CD14-positive monocyte (primary cell): Measurements from ENCODE around the gene CILP2. TPM values are rescaled to one million over a fixed set of nuclear protein-coding genes. Genes with fewer than 3 reads are reported as not detected.

Experiments
- DNase-seq, 3 donors: peaks; one replicate each; pipeline ENCODE4 v3.0.0-alpha.2; 2011 to 2022
- H2AFZ ChIP-seq: 2 replicates; pipeline ENCODE4 v1.6.0; 2012; ENCODE audit warnings: mild to moderate bottlenecking, low read depth, low read length, inconsistent platforms; ENCODE audit not compliant: insufficient read depth, poor library complexity, severe bottlenecking
- H3K27ac ChIP-seq, 2 donors: 1 replicate in 1 of 2; 2 replicates in 1 of 2; pipeline ENCODE4 v1.5.1; 2012 to 2013; ENCODE audit warnings: low read length in 2 of 2, control low read depth in 1 of 2, inconsistent platforms in 1 of 2, low read depth in 1 of 2, mild to moderate bottlenecking in 1 of 2
- H3K27me3 ChIP-seq, 2 donors: one replicate each; pipeline versions ENCODE4 v1.6.0 to v1.6.1; 2011 to 2013; ENCODE audit warnings: low read length in 2 of 2; ENCODE audit not compliant: control insufficient read depth in 2 of 2, insufficient read depth in 2 of 2
- H3K36me3 ChIP-seq, 2 donors: replicated peaks in 1 of 2; 1 replicate in 1 of 2; 2 replicates in 1 of 2; pipeline versions ENCODE4 v1.5.1 to v1.6.1; 2012 to 2013; ENCODE audit warnings: low read length in 2 of 2, control low read depth in 1 of 2, inconsistent platforms in 1 of 2, mild to moderate bottlenecking in 1 of 2; ENCODE audit not compliant: insufficient read depth in 2 of 2, control insufficient read depth in 1 of 2
- H3K4me1 ChIP-seq, 2 donors: 1 replicate in 1 of 2; 2 replicates in 1 of 2; pipeline versions ENCODE4 v1.5.1 to v1.6.1; 2012 to 2013; ENCODE audit warnings: low read length in 2 of 2, control low read depth in 1 of 2, inconsistent platforms in 1 of 2, mild to moderate bottlenecking in 1 of 2, moderate library complexity in 1 of 2; ENCODE audit not compliant: insufficient read depth in 2 of 2, control insufficient read depth in 1 of 2
- H3K4me2 ChIP-seq: replicated peaks from 2 replicates; pipeline ENCODE3; 2012; ENCODE audit warnings: low read length, moderate library complexity, mild to moderate bottlenecking; ENCODE audit not compliant: poor library complexity, severe bottlenecking; ENCODE audit errors: extremely low read depth
- H3K4me3 ChIP-seq, 3 experiments: fragments of 200-600 bp in 1 of 3; sonication (generic) in 1 of 3; replicated peaks in 1 of 3; 1 replicate in 2 of 3; 2 replicates in 1 of 3; pipeline ENCODE4 v1.5.1; 2011 to 2013; ENCODE audit warnings: low read length in 3 of 3, mild to moderate bottlenecking in 3 of 3, control low read depth in 2 of 3, low read depth in 2 of 3, inconsistent platforms in 1 of 3, moderate library complexity in 1 of 3
- H3K79me2 ChIP-seq: 2 replicates; pipeline ENCODE4 v1.6.0; 2012; ENCODE audit warnings: mild to moderate bottlenecking, control low read depth, inconsistent platforms, low read length, moderate library complexity; ENCODE audit not compliant: insufficient read depth
- H3K9ac ChIP-seq: 2 replicates; pipeline ENCODE4 v1.6.0; 2017; ENCODE audit warnings: low read length, mild to moderate bottlenecking; ENCODE audit not compliant: insufficient read depth, poor library complexity, severe bottlenecking
- H3K9me3 ChIP-seq, 2 donors: replicated peaks in 1 of 2; 1 replicate in 1 of 2; 2 replicates in 1 of 2; pipeline versions ENCODE4 v1.5.1 to v1.6.1; 2012 to 2013; ENCODE audit warnings: low read length in 2 of 2, control low read depth in 1 of 2; ENCODE audit not compliant: control insufficient read depth in 1 of 2, insufficient read depth in 1 of 2
- H4K20me1 ChIP-seq: 2 replicates; pipeline ENCODE4 v1.6.0; 2012; ENCODE audit warnings: mild to moderate bottlenecking, low read length, control low read depth, moderate library complexity; ENCODE audit not compliant: insufficient read depth
- H3K27ac Mint-ChIP-seq, 7 donors: one replicate each; pipeline ENCODE4 v1.8.0; 2020; ENCODE audit warnings: mild to moderate bottlenecking in 7 of 7, mixed read lengths in 7 of 7, moderate library complexity in 6 of 7, inconsistent platforms in 2 of 7
- H3K27me3 Mint-ChIP-seq, 3 donors: one replicate each; pipeline ENCODE4 v1.8.0; 2021 to 2022; ENCODE audit warnings: low read depth in 3 of 3, mild to moderate bottlenecking in 3 of 3, mixed read lengths in 3 of 3, moderate library complexity in 3 of 3, inconsistent platforms in 1 of 3
- H3K36me3 Mint-ChIP-seq, 2 donors: one replicate each; pipeline ENCODE4 v1.8.0; 2020; ENCODE audit warnings: mixed read lengths in 2 of 2, inconsistent platforms in 1 of 2, mild to moderate bottlenecking in 1 of 2
- H3K4me1 Mint-ChIP-seq: one replicate; pipeline ENCODE4 v1.8.0; 2020; ENCODE audit warnings: mild to moderate bottlenecking, mixed read lengths
- H3K4me3 Mint-ChIP-seq, 2 donors: one replicate each; pipeline ENCODE4 v1.8.0; 2020; ENCODE audit warnings: mild to moderate bottlenecking in 2 of 2, mixed read lengths in 2 of 2, moderate library complexity in 1 of 2
- H3K9me3 Mint-ChIP-seq, 7 donors: one replicate each; pipeline ENCODE4 v1.8.0; 2020 to 2022; ENCODE audit warnings: mixed read lengths in 7 of 7, mild to moderate bottlenecking in 6 of 7, moderate library complexity in 6 of 7, inconsistent platforms in 2 of 7
- CTCF ChIP-seq: fragments of 200-600 bp; IDR thresholded peaks from one replicate; pipeline ENCODE4 v1.8.0; 2022; ENCODE audit warnings: antibody characterized with exemption, mild to moderate bottlenecking
- WGBS: methylation state at CpG from one replicate; pipeline ENCODE4 v1.1.5; 2013; ENCODE audit warnings: missing lambda C conversion rate; ENCODE audit not compliant: insufficient coverage; 5-methylcytosine and 5-hydroxymethylcytosine counted together
- intact Hi-C, 2 donors: fragments of 100-400 bp; cut with micrococcal nuclease; formaldehyde crosslinking; loops; one replicate each; pipeline versions ENCODE4 v1.15.0 to v1.15.1; 2023
- polyA plus RNA-seq, 3 donors: library from polyadenylated mRNA; depleted of rRNA in 1 of 3; unstranded in 2 of 3; stranded (reverse) in 1 of 3; fragments of 300-500 nt in 2 of 3; fragments of >200 nt in 1 of 3; fragmentation: Illumina TruSeq in 2 of 3; gene quantifications; 1 replicate in 2 of 3; 2 replicates in 1 of 3; pipeline ENCODE4 v1.2.3, GENCODE V29; 2012 to 2021

The CILP2 gene
- polyA plus RNA-seq, 3 donors: 0.04 TPM; not detected in 2

DNA sequence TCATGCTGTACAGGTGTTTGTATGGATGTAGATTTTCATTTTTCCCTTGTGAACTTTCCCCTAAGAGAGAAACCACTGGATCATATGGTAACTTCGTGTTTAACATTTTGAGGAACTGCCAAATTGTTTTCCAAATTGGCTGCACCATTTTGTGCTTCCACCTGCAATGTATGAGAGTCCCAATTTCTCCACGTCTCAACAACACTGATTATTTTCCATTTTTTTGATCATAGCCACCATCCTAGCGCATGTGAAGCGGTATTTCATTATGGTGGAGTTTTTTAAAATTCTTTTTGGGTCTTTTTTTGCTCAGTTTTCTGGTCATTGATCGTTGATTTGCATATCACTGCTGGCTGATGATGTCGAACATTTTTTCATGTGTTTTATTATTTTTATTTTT is 17.1 kb upstream of the CILP2 start:
- no peak overlapping the region for H2AFZ ChIP-seq
- H3K9ac ChIP-seq: no peak overlapping the region
- DNase-seq: no peak
- Mint-ChIP-seq H3K9me3 (no peaks in the 10 kb centered on the region), H3K4me1 (peaks cover 14% of the 10 kb centered on the region), H3K4me3 (no peak overlapping the region), H3K27ac (no peak overlapping the region), H3K36me3 (peaks cover 29 to 57% of the 10 kb centered on the region in 2 donors), H3K27me3 (no peaks in the 10 kb centered on the region)
- no peaks in the 10 kb centered on the region for H3K9me3 ChIP-seq
- TF ChIP-seq CTCF: no peak
- H3K27me3 ChIP-seq: no peaks in the 10 kb centered on the region
- no CpG with 5 or more reads among the region's 6 CpGs for WGBS
- intact Hi-C loops: no loop called here
- H3K36me3 ChIP-seq: peaks cover 32 to 52% of the 10 kb centered on the region in 2 donors
- no peak overlapping the region for H3K4me3 ChIP-seq
- H3K4me2 ChIP-seq: no peak overlapping the region
- H3K27ac ChIP-seq: no peak overlapping the region
- H4K20me1 ChIP-seq: peaks cover 48% of the 10 kb centered on the region
- H3K4me1 ChIP-seq: peaks cover 10 to 15% of the 10 kb centered on the region in 2 donors
- peaks cover 86% of the 10 kb centered on the region for H3K79me2 ChIP-seq

- H3K27me3 ChIP-seq: no peaks in the 10 kb centered on the region
- Mint-ChIP-seq H3K27me3 (peaks cover 0 to 2% (median 0%) of the 10 kb centered on the region in 3 donors), H3K27ac (no peak overlapping the region), H3K9me3 (no peaks in the 10 kb centered on the region), H3K36me3 (peaks cover 45 to 76% of the 10 kb centered on the region in 2 donors), H3K4me1 (peaks cover 11% of the 10 kb centered on the region), H3K4me3 (no peak overlapping the region)
- peaks cover 65% of the 10 kb centered on the region for H3K79me2 ChIP-seq
- H3K4me1 ChIP-seq: no peaks in the 10 kb centered on the region
- TF ChIP-seq CTCF: no peak
- no peak overlapping the region for H3K4me2 ChIP-seq
- H3K36me3 ChIP-seq: peaks cover 54 to 74% of the 10 kb centered on the region in 2 donors
- no peak overlapping the region for H2AFZ ChIP-seq
- H3K27ac ChIP-seq: no peak overlapping the region
- H3K9me3 ChIP-seq: no peaks in the 10 kb centered on the region
- no peak overlapping the region for H3K9ac ChIP-seq
- peaks cover 62% of the 10 kb centered on the region for H4K20me1 ChIP-seq
- 100% methylated on average over 2 of the region's 3 CpGs for WGBS
- intact Hi-C loops: no loop called here
- H3K4me3 ChIP-seq: no peak overlapping the region
- no peak for DNase-seq
Observed at GRCh38 chr19:19523177-19523576, 14.9 kb upstream of the CILP2 start.
